ENCODE data around the gene KDM6A. TPM values are rescaled to one million over a fixed set of nuclear protein-coding genes. Genes with fewer than 3 reads are reported as not detected.

The KDM6A gene
- total RNA-seq, 1 donor from 2014 or later = 14.4 TPM

GRCh38 chrX:45142185-45142584 lies 269.2 kb downstream of the KDM6A start:
- no peaks in the 10 kb centered on the region for H3K27me3 Mint-ChIP-seq (ENCODE audit: low read depth)
- DNase-seq (ENCODE audit: low spot score) = no peak
- no peak overlapping the region for H3K4me3 Mint-ChIP-seq (ENCODE audit: unreplicated experiment)
- H3K27ac Mint-ChIP-seq (ENCODE audit: unreplicated experiment) = no peak overlapping the region
- TF ChIP-seq CTCF (IDR thresholded peaks at IDR 0.05) = no peak
- no peaks in the 10 kb centered on the region for H3K9me3 Mint-ChIP-seq (ENCODE audit: low read depth)
- no peaks in the 10 kb centered on the region for H3K36me3 Mint-ChIP-seq (ENCODE audit: low read depth)
- H3K4me1 Mint-ChIP-seq (ENCODE audit: low read depth) = no peaks in the 10 kb centered on the region

GRCh38 chrX:45143455-45143854 lies 270.5 kb downstream of the KDM6A start:
- Mint-ChIP-seq H3K4me3 (ENCODE audit: unreplicated experiment) (no peak overlapping the region), H3K27ac (ENCODE audit: unreplicated experiment) (no peak overlapping the region), H3K27me3 (ENCODE audit: low read depth) (no peaks in the 10 kb centered on the region), H3K4me1 (ENCODE audit: low read depth) (no peaks in the 10 kb centered on the region), H3K9me3 (ENCODE audit: low read depth) (no peaks in the 10 kb centered on the region), H3K36me3 (ENCODE audit: low read depth) (no peaks in the 10 kb centered on the region)
- no peak for TF ChIP-seq CTCF (IDR thresholded peaks at IDR 0.05)
- no peak for DNase-seq (ENCODE audit: low spot score)

DNA sequence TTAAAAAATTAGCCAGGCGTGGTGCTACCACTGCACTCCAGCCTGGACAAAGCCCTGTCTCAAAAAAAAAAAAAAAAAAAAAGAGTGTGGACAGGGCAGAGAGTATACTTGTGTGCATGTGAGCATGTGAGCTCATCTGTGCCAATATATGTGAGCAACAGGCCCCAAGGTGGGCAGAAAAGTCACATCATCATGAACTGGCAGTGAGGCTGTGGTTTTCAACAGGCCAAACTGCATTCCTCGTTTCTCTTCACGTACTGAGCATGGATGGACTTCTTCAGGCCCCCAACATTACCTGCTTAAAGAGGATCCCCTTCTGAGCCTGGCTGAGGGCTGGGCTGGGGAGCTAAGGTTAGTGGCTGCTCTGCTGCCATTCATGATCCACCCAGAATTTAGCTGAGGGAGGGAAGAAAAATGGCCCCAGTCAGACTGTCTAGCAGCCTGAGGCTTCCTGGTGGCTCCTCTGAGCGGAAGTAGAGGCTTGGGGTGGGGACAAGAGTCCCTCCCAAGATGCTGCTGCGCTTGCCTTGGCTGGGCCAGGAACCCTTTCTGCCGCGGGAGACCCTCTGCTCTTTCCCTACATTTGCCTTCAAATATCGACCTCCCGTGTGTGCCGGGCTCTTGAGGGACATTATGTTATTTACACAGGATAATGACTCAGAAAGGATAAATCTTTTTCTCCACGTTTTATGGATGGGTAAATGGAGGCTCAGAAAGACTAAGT lies 272.7 kb downstream of the KDM6A start:
- DNase-seq (ENCODE audit: low spot score) = no peak
- Mint-ChIP-seq H3K4me1 (ENCODE audit: low read depth) (no peaks in the 10 kb centered on the region), H3K36me3 (ENCODE audit: low read depth) (no peaks in the 10 kb centered on the region), H3K9me3 (ENCODE audit: low read depth) (peaks cover 2% of the 10 kb centered on the region), H3K4me3 (ENCODE audit: unreplicated experiment) (no peak overlapping the region), H3K27me3 (ENCODE audit: low read depth) (no peaks in the 10 kb centered on the region), H3K27ac (ENCODE audit: unreplicated experiment) (no peak overlapping the region)
- TF ChIP-seq CTCF (IDR thresholded peaks at IDR 0.05) = no peak

DNA sequence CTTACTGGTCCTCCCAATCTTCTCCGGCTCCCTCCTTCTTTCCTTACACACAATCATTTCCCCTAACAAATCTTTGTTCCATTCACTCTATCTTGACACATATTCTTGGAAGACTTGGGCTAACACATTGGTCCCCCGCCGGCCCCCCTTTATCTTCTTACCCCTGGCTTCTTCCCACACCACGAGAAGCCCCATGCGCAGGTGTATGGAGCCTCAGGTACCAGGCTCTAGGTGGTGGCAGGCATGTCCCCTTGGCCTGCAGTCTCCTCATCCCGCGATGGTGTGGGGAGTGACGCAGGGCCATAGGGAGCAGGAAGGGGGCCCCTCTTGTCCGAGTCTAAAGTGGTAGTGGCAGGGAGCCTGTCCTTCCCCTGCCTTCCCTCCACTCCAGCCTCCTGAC lies 277.8 kb downstream of the KDM6A start:
- Mint-ChIP-seq H3K4me3 (ENCODE audit: unreplicated experiment) (no peak overlapping the region), H3K36me3 (ENCODE audit: low read depth) (no peaks in the 10 kb centered on the region), H3K27me3 (ENCODE audit: low read depth) (no peaks in the 10 kb centered on the region), H3K4me1 (ENCODE audit: low read depth) (no peaks in the 10 kb centered on the region), H3K27ac (ENCODE audit: unreplicated experiment) (no peak overlapping the region), H3K9me3 (ENCODE audit: low read depth) (peaks cover 4% of the 10 kb centered on the region)
- no peak for DNase-seq (ENCODE audit: low spot score)
- no peak for TF ChIP-seq CTCF (IDR thresholded peaks at IDR 0.05)

DNA sequence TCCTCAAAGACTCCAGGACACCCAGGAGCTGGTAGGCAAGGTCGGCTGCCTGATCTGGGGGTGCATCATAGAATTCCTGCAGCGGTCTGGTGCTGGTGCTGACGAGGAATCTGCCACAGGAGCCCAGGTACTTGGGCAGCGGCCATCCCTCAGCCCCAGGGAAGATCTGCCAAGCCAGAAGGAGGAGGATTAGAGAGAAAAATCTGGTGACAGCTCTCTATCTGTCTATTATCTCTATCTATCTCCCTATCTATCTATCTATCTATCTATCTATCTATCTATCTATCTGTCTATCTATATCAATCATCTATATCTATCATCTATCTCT lies 281.0 kb downstream of the KDM6A start:
- H3K4me3 Mint-ChIP-seq (ENCODE audit: unreplicated experiment) = no peak overlapping the region
- no peak for DNase-seq (ENCODE audit: low spot score)
- no peaks in the 10 kb centered on the region for H3K36me3 Mint-ChIP-seq (ENCODE audit: low read depth)
- no peak overlapping the region for H3K27ac Mint-ChIP-seq (ENCODE audit: unreplicated experiment)
- no peaks in the 10 kb centered on the region for H3K4me1 Mint-ChIP-seq (ENCODE audit: low read depth)
- no peak for TF ChIP-seq CTCF (IDR thresholded peaks at IDR 0.05)
- H3K27me3 Mint-ChIP-seq (ENCODE audit: low read depth) = no peaks in the 10 kb centered on the region
- peaks cover 12% of the 10 kb centered on the region for H3K9me3 Mint-ChIP-seq (ENCODE audit: low read depth)

Measured in chondrocyte (in vitro differentiated cells).